Activated B cell treated with CpG ODN at 0.5 μM for 24 hours (primary cell): ENCODE data around the gene ARL9. TPM values are rescaled to one million over a fixed set of nuclear protein-coding genes. Genes with fewer than 3 reads are reported as not detected.

Source experiments
- ATAC-seq: fragments of 200-7000 bp; cut with Tn5 transposase; one replicate; pipeline ENCODE4 v1.10.0; 2021; ENCODE audit warnings: low read depth, mild to moderate bottlenecking, moderate library complexity
- CTCF ChIA-PET: fragments of 350-600 bp; sonication (Branson Sonifier 250); formaldehyde crosslinking; loops from one replicate; lab custom pipeline; 2021; ENCODE audit warnings: antibody characterized with exemption; lab: Charles Lee
- POLR2A ChIA-PET: fragments of 350-600 bp; sonication (Branson Sonifier 250); formaldehyde crosslinking; loops from one replicate; lab custom pipeline; 2021; ENCODE audit warnings: antibody characterized with exemption; lab: Charles Lee
- DNase-seq: peaks from one replicate; pipeline ENCODE4 v3.0.0; 2022
- H3K27ac Mint-ChIP-seq: one replicate; pipeline ENCODE4 v1.8.0; 2020; ENCODE audit warnings: mixed read lengths
- H3K27me3 Mint-ChIP-seq: one replicate; pipeline ENCODE4 v1.8.0; 2021; ENCODE audit warnings: mixed read lengths
- H3K36me3 Mint-ChIP-seq: one replicate; pipeline ENCODE4 v1.8.0; 2021; ENCODE audit warnings: low read depth, mixed read lengths
- H3K4me1 Mint-ChIP-seq: one replicate; pipeline ENCODE4 v1.8.0; 2021; ENCODE audit warnings: mixed read lengths
- H3K4me3 Mint-ChIP-seq: one replicate; pipeline ENCODE4 v1.8.0; 2020; ENCODE audit warnings: mild to moderate bottlenecking, mixed read lengths
- H3K9me3 Mint-ChIP-seq: one replicate; pipeline ENCODE4 v1.8.0; 2020; ENCODE audit warnings: mixed read lengths
- intact Hi-C: fragments of 100-400 bp; cut with micrococcal nuclease; formaldehyde crosslinking; loops from one replicate; pipeline ENCODE4 v1.15.1; 2024
- total RNA-seq: library from RNA; stranded (reverse); gene quantifications from 2 replicates; pipeline ENCODE4 v1.2.3, GENCODE V29; 2022
- TF ChIP-seq, protein P1 (sequence below): fragments of 200-600 bp; IDR thresholded peaks from one replicate; pipeline ENCODE4 v1.8.0; 2022; ENCODE audit warnings: antibody characterized with exemption, mild to moderate bottlenecking

Gene ARL9
- total RNA-seq, 1 donor from 2014 or later, result 0.22 TPM

DNA sequence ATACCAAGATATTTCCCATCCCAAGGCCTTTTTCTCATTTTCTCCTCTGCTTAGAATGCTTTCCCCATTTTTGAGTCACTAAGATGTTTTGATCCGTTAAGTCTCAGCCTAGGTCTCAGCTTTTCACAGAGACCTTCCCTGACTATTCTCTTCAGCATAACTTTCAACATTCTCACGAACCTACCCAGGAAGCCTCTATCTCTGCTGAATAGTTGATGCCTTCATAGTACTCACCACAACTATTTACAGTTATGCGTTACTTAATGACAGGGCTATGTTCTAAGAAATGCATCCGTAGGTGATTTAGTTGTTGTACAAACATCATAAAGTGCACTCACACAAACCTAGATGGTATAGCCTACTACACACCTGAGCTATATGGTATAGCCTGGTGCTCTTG, 64.5 kb downstream of the ARL9 start:
- Mint-ChIP-seq H3K27me3 (peaks cover 1% of the 10 kb centered on the region), H3K27ac (no peak overlapping the region), H3K4me3 (no peak overlapping the region), H3K9me3 (no peaks in the 10 kb centered on the region), H3K4me1 (no peaks in the 10 kb centered on the region), H3K36me3 (no peaks in the 10 kb centered on the region)
- no peak for ATAC-seq
- intact Hi-C loops, result no loop called here
- ChIA-PET POLR2A (no interaction called here), CTCF (no interaction called here)
- no peak for DNase-seq
- TF ChIP-seq, protein P1, sequence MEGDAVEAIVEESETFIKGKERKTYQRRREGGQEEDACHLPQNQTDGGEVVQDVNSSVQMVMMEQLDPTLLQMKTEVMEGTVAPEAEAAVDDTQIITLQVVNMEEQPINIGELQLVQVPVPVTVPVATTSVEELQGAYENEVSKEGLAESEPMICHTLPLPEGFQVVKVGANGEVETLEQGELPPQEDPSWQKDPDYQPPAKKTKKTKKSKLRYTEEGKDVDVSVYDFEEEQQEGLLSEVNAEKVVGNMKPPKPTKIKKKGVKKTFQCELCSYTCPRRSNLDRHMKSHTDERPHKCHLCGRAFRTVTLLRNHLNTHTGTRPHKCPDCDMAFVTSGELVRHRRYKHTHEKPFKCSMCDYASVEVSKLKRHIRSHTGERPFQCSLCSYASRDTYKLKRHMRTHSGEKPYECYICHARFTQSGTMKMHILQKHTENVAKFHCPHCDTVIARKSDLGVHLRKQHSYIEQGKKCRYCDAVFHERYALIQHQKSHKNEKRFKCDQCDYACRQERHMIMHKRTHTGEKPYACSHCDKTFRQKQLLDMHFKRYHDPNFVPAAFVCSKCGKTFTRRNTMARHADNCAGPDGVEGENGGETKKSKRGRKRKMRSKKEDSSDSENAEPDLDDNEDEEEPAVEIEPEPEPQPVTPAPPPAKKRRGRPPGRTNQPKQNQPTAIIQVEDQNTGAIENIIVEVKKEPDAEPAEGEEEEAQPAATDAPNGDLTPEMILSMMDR, result no peak

Other genes with a start within 250 kb of the ARL9 start
- 12.8 and 14.2 TPM in 2 replicates for gene AASDH, start 118.3 kb upstream of the ARL9 start, total RNA-seq
- gene PPAT, start 70.2 kb upstream of the ARL9 start, total RNA-seq, result 11.7 and 12.9 TPM in 2 replicates
- 81.8 and 85.7 TPM in 2 replicates for gene PAICS, start 69.5 kb upstream of the ARL9 start, total RNA-seq
- 139 TPM in 2 replicates for gene SRP72, start 38.2 kb upstream of the ARL9 start, total RNA-seq
- 13.2 and 14.2 TPM in 2 replicates for gene HOPX, start 175.5 kb downstream of the ARL9 start, total RNA-seq